Measurements from ENCODE around the gene ZNF519.

Gene ZNF519

DNA sequence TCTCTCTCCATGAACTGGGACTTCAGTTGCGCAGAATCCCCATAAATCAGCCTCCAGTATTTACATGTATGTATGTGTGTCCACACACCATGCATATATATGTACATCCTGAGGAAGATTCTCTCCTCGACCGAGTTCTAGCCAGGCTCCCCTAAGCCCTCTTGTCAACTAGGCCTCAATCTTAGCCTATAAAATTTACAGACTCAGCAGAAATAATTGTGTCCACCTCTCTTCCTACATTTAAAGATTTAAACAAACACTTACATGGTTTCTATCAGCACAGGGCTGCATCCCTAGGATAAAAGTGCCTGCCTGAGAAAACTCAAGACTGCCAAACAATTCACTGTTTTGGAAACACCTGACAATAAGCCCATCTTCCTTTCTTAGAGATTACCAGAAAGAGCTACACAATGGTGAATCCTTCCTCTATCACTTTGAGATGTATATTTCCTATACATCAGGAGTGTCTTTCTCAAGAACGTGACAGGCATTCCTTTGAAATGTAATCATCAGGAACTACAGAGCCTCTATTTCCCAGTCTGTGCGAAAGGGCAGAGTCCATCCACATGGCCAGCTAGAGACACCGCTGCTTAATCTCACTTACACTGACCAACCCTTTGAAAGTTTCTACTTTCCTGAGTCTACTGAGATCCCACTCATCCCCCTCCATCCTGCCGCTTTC is 39.5 kb downstream of the ZNF519 start:
- no peak for DNase-seq

DNA sequence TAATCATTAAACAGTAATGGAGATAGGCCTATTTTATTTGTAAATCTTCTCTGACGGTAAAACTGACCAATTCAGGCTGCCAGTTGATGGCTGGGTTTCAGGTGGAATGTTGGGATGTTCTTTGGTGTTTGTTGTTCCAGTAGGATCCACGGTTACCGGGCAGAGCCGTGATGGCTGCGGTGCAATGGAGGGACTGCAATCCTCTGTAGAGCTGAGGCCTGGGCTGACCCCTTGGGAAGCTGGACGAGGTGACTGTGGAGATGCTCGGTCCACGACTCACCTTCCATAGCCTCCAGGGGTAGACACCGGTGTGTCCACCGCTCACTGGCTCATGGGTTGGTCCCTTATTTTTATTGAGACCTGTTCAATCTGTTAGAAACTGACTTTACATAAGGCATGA is 42.5 kb downstream of the ZNF519 start:
- no peak for DNase-seq

DNA sequence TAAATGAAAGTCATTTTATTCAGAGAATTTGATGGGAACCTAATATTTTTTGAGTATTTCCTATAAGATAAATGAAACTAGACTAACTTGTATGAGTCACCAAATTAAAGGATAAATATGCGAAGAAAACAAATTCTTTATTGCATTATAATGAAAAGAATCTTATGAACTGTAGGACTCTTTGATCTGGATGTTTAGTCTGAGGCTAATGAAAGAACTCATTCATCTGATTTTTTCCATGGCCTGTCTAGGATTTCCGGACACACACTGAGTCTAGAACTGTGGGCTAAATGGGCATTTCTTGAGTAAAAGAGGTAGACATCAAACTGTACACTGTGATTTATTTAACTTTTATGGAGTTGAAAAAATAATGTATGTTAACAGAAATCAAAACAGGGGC is 43.0 kb downstream of the ZNF519 start:
- no peak for DNase-seq

DNA sequence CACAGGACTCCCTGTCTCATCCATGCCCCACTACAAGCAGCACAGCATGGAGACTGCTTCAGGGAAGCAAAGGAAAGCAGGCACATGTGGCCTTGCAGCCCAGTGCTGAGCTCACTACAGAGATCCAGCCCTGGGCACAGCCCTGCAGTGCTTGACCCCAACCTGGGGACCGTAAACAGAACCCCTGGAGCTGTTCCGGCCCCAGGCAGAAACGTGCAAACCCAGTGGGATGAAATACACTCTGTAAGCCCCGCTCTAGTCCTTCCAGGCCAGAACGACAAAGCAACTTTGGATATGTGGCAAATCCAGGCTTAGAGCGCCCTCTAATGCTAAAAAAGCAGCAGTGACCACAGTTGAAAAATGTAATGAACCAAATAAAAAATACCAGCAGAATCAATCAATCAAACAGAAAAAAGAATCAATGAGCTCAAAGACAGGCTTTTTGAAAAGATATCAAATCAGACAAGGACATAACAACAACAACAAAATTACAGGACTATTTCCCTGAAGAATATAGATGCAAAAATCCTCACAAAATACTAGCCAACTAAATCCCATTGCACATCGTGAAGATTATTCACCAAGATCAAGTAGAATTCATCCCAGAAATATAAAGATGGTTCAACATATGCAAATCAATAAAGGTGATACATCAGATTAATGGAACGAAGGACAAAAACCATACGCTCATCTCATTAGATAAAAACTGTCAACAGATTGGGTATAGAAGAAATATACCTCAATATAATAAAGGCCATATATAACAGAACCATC is 45.6 kb downstream of the ZNF519 start:
- DNase-seq: peak; percentile 46 to 52 (median 52)

DNA sequence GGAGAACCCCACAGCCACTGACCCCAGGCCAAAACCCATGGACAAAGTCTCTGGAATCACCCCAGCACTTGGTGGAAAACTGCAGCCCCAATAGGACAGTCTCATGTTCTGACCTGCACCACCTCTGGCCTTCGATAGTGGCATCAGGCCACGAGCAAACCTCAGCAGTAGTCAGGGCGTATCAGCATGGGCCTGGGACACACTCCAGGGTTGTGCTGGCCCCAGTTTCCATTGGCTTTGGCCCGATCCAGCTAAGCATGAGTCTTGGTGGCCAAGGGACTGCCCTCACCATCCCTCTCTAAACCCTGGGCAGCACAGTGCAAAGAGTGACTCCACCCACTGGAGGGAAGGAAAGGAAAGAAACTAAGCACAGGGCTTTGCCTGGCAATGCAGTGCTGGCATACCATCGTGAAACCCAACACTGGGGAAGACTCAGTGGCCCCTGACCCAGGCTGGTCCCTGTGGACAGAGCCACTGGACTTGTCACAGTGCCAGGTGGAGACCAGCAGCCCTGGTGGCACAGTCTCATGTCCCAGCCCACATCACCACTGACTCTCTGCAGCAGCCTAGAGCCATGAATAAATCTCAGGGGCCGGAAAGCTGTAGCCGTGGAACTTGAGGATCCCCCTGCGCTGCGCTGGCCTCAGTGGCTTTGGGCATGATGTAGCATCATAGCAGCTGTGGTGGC is 46.3 kb downstream of the ZNF519 start:
- DNase-seq: no peak

DNA sequence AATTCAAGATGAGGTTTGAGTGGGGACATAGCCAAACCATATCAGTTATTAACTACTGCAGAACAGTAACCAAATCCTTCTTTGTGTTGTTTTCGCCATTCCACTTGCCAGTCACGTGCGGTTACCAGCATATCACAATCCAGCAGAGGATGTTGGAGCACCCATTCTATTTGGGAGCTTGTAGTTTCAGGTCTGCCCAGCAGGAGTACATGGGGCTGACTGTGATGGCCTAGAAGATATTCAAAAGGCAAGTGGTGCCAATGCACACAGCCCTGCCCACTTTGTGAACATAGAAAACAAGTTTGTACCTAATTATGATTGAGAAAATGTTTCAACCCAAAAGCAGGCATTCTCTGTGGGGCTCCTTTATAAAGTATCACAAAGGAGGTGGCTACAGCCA is 57.0 kb downstream of the ZNF519 start:
- no peak for DNase-seq

DNA sequence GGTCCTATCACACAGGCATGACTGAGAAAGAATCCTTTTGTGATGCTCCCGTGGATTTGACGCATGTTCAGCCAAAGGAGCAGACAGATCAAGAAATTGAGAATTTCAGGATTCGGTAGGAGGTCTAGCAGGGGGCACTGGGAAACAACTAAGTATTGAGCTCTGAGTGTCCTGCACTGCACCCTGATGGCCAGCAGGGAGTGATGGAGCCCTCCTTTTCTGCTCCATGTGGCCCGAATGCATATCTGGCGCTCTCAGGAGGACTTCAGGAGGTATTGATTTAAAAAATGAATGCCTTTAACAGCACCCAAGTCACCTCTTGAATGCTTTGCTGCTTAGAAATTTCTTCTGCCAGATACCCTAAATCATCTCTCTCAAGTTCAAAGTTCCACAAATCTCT is 58.0 kb downstream of the ZNF519 start:
- DNase-seq: peak in 1 of 3 donors; percentile 1

DNA sequence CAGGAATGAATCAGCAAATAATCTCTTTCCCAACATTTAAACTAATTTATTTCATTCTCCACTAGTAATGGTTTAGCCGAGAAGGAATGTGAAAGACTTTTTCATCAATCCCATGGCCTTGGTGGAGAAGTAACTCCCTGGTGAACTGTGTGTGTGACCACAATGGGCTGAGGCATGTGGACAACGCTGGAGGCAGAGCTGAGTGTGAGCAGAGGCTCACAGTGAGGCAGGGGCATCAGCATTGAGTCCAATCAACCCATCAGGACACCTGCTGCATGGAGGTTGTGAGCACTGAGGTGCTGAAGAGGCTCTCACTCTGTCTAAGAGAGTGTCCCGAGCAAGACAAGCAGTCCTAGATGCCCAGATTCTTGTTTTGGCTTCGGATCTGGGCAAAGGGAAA is 78.6 kb downstream of the ZNF519 start:
- DNase-seq: no peak

All from suppressor macrophage treated with lipopolysaccharide for 1 hour (primary cell).